GM23338 (cell line): Measurements from ENCODE around the gene GLMN. TPM values are rescaled to one million over a fixed set of nuclear protein-coding genes. Genes with fewer than 3 reads are reported as not detected.

Experiments
- ATAC-seq: fragments of 200-7000 bp; cut with Tn5 transposase; 3 replicates; pipeline ENCODE4 v1.9.1; 2020
- DNase-seq: peaks from one replicate; pipeline ENCODE4 v3.0.0-alpha.2; 2015; ENCODE audit warnings: low spot score
- H2AFZ ChIP-seq: fragments of 200-600 bp; sonication (generic); 2 replicates; pipeline ENCODE4 v1.8.0; 2016; ENCODE audit warnings: antibody characterized with exemption, mild to moderate bottlenecking, moderate library complexity
- H3F3A ChIP-seq: fragments of 200-600 bp; sonication (generic); replicated peaks from 2 replicates; pipeline ENCODE4 v1.8.0; 2017; ENCODE audit warnings: antibody characterized with exemption, mixed run types, low read depth
- H3K27ac ChIP-seq: fragments of 200-600 bp; sonication (generic); 2 replicates; pipeline ENCODE4 v1.6.1; 2016; ENCODE audit warnings: low read depth
- H3K27me3 ChIP-seq: fragments of 200-600 bp; sonication (generic); 2 replicates; pipeline ENCODE4 v1.8.0; 2016; ENCODE audit warnings: mild to moderate bottlenecking, mixed run types, moderate library complexity; ENCODE audit not compliant: insufficient read depth
- H3K36me3 ChIP-seq: fragments of 200-600 bp; sonication (generic); 2 replicates; pipeline ENCODE4 v1.8.0; 2016; ENCODE audit warnings: mild to moderate bottlenecking; ENCODE audit not compliant: insufficient read depth
- H3K4me1 ChIP-seq: fragments of 200-600 bp; sonication (generic); 2 replicates; pipeline ENCODE4 v1.8.0; 2016; ENCODE audit warnings: mild to moderate bottlenecking, moderate library complexity; ENCODE audit not compliant: insufficient read depth
- H3K4me2 ChIP-seq: fragments of 200-600 bp; sonication (generic); 2 replicates; pipeline ENCODE4 v1.7.1; 2017; ENCODE audit warnings: mixed run types
- H3K4me3 ChIP-seq: fragments of 200-600 bp; sonication (generic); 2 replicates; pipeline ENCODE4 v1.6.1; 2016; ENCODE audit warnings: mixed run types
- H3K79me2 ChIP-seq: fragments of 200-600 bp; sonication (generic); replicated peaks from 2 replicates; pipeline ENCODE4 v1.8.0; 2017; ENCODE audit warnings: mild to moderate bottlenecking; ENCODE audit not compliant: insufficient read depth
- H3K9me2 ChIP-seq: fragments of 200-600 bp; sonication (generic); 2 replicates; pipeline ENCODE4 v1.8.0; 2017; ENCODE audit not compliant: insufficient read depth
- H4K20me1 ChIP-seq: fragments of 200-600 bp; sonication (generic); replicated peaks from 2 replicates; pipeline ENCODE4 v1.8.0; 2017; ENCODE audit warnings: mild to moderate bottlenecking; ENCODE audit not compliant: insufficient read depth
- H3K27ac Mint-ChIP-seq: 2 replicates; pipeline ENCODE4 v1.8.0; 2020; ENCODE audit warnings: inconsistent platforms, mild to moderate bottlenecking, moderate library complexity, mixed read lengths
- H3K27me3 Mint-ChIP-seq: 3 replicates; pipeline ENCODE4 v1.8.0; 2022; ENCODE audit warnings: low read depth, mild to moderate bottlenecking, moderate library complexity, mixed read lengths, inconsistent platforms; ENCODE audit not compliant: insufficient read depth, poor library complexity
- H3K36me3 Mint-ChIP-seq: 3 replicates; pipeline ENCODE4 v1.8.0; 2021; ENCODE audit warnings: low read depth, mild to moderate bottlenecking, inconsistent platforms, moderate library complexity, mixed read lengths
- H3K4me1 Mint-ChIP-seq: 3 replicates; pipeline ENCODE4 v1.8.0; 2020; ENCODE audit warnings: mild to moderate bottlenecking, inconsistent platforms, mixed read lengths
- H3K4me3 Mint-ChIP-seq: 3 replicates; pipeline ENCODE4 v1.8.0; 2021; ENCODE audit warnings: moderate library complexity, mild to moderate bottlenecking, inconsistent platforms, mixed read lengths
- H3K9me3 Mint-ChIP-seq: 3 replicates; pipeline ENCODE4 v1.8.0; 2020; ENCODE audit warnings: moderate library complexity, mild to moderate bottlenecking, inconsistent platforms, mixed read lengths
- CREB1 ChIP-seq: fragments of 250-450 bp; sonication (Bioruptor Pico); IDR thresholded peaks from 2 replicates; pipeline ENCODE4 v1.5.0; 2020; ENCODE audit warnings: low read depth, mild to moderate bottlenecking, moderate library complexity
- CTCF ChIP-seq, 2 experiments: fragments of 200-600 bp in 1 of 2; sonication (generic) in 1 of 2; conservative IDR thresholded peaks; 2 replicates each; pipeline versions ENCODE4 v1.5.1 to v1.6.1; 2016 to 2017; ENCODE audit warnings: antibody characterized with exemption in 2 of 2, low read depth in 2 of 2, mild to moderate bottlenecking in 2 of 2, moderate library complexity in 1 of 2
- ETS1 ChIP-seq: IDR thresholded peaks from 2 replicates; pipeline ENCODE4 v1.6.1; 2016; ENCODE audit warnings: antibody characterized with exemption
- EZH2 ChIP-seq: fragments of 200-600 bp; sonication (generic); IDR thresholded peaks from one replicate; pipeline ENCODE4 v1.8.0; 2017; ENCODE audit warnings: antibody characterized with exemption, mild to moderate bottlenecking, low read depth; ENCODE audit not compliant: unreplicated experiment
- EZH2phosphoT487 ChIP-seq: fragments of 200-600 bp; sonication (generic); IDR thresholded peaks from one replicate; pipeline ENCODE4 v1.8.1; 2018; ENCODE audit warnings: antibody characterized with exemption; ENCODE audit not compliant: unreplicated experiment
- JUNB ChIP-seq: IDR thresholded peaks from one replicate; pipeline ENCODE4 v1.6.1; 2016; ENCODE audit warnings: antibody characterized with exemption; ENCODE audit not compliant: unreplicated experiment
- POLR2AphosphoS5 ChIP-seq: IDR thresholded peaks from 2 replicates; pipeline ENCODE4 v1.6.1; 2016; ENCODE audit warnings: antibody characterized with exemption, low read depth
- STAT1 ChIP-seq: IDR thresholded peaks from one replicate; pipeline ENCODE4 v1.6.1; 2016; ENCODE audit warnings: antibody characterized with exemption; ENCODE audit not compliant: unreplicated experiment
- polyA plus RNA-seq: library from polyadenylated mRNA; unstranded; fragments of >200 nt; fragmentation: Nextera tagmentation; extraction: Ambion mirVana; gene quantifications from 2 replicates; pipeline ENCODE4 v1.2.1, GENCODE V29; 2016
- total RNA-seq: library from RNA; depleted of rRNA; stranded (reverse); fragments of >200 nt; shearing (Covaris generic); gene quantifications from 2 replicates; pipeline ENCODE4 v1.2.3, GENCODE V29; 2014
- TF ChIP-seq, protein P1 (sequence below): fragments of 250-450 bp; sonication (Bioruptor Pico); IDR thresholded peaks from 2 replicates; pipeline ENCODE4 v1.5.0; 2020; ENCODE audit warnings: mild to moderate bottlenecking, moderate library complexity
- TF ChIP-seq, protein P2 (sequence below): IDR thresholded peaks from one replicate; pipeline ENCODE4 v1.6.1; 2018; ENCODE audit warnings: antibody characterized with exemption; ENCODE audit not compliant: unreplicated experiment

GLMN gene
- total and polyA plus RNA-seq, 2 experiments from 2014 or later = 36.8 to 49.9 TPM

GRCh38 chr1:92273039-92273438, 25.7 kb downstream of the GLMN start:
- H3K36me3 Mint-ChIP-seq = peaks cover 47% of the 10 kb centered on the region
- H3K9me2 ChIP-seq = no peaks in the 10 kb centered on the region
- ATAC-seq (no peak), DNase-seq (no peak)
- no peaks in the 10 kb centered on the region; the same call in 1 of the 2 replicates for H4K20me1 ChIP-seq
- H2AFZ ChIP-seq = no peak overlapping the region
- H3F3A ChIP-seq = no peaks in the 10 kb centered on the region
- H3K9me3 Mint-ChIP-seq = no peaks in the 10 kb centered on the region
- no peaks in the 10 kb centered on the region for H3K4me1 ChIP-seq
- H3K79me2 ChIP-seq = no peaks in the 10 kb centered on the region
- no peaks in the 10 kb centered on the region for H3K27me3 ChIP-seq
- peaks cover 9% of the 10 kb centered on the region; the same call in 1 of the 2 replicates for H3K36me3 ChIP-seq
- H3K4me3 ChIP-seq = no peak overlapping the region
- H3K4me3 Mint-ChIP-seq = no peak overlapping the region
- no peaks in the 10 kb centered on the region for H3K4me1 Mint-ChIP-seq
- peaks cover 2% of the 10 kb centered on the region for H3K27me3 Mint-ChIP-seq
- no peak overlapping the region for H3K27ac Mint-ChIP-seq
- no peak overlapping the region for H3K27ac ChIP-seq
- no peak for TF ChIP-seq EZH2
- no peak for TF ChIP-seq CREB1 (CRISPR knock-in tag)
- TF ChIP-seq STAT1 = no peak
- TF ChIP-seq, protein P1, sequence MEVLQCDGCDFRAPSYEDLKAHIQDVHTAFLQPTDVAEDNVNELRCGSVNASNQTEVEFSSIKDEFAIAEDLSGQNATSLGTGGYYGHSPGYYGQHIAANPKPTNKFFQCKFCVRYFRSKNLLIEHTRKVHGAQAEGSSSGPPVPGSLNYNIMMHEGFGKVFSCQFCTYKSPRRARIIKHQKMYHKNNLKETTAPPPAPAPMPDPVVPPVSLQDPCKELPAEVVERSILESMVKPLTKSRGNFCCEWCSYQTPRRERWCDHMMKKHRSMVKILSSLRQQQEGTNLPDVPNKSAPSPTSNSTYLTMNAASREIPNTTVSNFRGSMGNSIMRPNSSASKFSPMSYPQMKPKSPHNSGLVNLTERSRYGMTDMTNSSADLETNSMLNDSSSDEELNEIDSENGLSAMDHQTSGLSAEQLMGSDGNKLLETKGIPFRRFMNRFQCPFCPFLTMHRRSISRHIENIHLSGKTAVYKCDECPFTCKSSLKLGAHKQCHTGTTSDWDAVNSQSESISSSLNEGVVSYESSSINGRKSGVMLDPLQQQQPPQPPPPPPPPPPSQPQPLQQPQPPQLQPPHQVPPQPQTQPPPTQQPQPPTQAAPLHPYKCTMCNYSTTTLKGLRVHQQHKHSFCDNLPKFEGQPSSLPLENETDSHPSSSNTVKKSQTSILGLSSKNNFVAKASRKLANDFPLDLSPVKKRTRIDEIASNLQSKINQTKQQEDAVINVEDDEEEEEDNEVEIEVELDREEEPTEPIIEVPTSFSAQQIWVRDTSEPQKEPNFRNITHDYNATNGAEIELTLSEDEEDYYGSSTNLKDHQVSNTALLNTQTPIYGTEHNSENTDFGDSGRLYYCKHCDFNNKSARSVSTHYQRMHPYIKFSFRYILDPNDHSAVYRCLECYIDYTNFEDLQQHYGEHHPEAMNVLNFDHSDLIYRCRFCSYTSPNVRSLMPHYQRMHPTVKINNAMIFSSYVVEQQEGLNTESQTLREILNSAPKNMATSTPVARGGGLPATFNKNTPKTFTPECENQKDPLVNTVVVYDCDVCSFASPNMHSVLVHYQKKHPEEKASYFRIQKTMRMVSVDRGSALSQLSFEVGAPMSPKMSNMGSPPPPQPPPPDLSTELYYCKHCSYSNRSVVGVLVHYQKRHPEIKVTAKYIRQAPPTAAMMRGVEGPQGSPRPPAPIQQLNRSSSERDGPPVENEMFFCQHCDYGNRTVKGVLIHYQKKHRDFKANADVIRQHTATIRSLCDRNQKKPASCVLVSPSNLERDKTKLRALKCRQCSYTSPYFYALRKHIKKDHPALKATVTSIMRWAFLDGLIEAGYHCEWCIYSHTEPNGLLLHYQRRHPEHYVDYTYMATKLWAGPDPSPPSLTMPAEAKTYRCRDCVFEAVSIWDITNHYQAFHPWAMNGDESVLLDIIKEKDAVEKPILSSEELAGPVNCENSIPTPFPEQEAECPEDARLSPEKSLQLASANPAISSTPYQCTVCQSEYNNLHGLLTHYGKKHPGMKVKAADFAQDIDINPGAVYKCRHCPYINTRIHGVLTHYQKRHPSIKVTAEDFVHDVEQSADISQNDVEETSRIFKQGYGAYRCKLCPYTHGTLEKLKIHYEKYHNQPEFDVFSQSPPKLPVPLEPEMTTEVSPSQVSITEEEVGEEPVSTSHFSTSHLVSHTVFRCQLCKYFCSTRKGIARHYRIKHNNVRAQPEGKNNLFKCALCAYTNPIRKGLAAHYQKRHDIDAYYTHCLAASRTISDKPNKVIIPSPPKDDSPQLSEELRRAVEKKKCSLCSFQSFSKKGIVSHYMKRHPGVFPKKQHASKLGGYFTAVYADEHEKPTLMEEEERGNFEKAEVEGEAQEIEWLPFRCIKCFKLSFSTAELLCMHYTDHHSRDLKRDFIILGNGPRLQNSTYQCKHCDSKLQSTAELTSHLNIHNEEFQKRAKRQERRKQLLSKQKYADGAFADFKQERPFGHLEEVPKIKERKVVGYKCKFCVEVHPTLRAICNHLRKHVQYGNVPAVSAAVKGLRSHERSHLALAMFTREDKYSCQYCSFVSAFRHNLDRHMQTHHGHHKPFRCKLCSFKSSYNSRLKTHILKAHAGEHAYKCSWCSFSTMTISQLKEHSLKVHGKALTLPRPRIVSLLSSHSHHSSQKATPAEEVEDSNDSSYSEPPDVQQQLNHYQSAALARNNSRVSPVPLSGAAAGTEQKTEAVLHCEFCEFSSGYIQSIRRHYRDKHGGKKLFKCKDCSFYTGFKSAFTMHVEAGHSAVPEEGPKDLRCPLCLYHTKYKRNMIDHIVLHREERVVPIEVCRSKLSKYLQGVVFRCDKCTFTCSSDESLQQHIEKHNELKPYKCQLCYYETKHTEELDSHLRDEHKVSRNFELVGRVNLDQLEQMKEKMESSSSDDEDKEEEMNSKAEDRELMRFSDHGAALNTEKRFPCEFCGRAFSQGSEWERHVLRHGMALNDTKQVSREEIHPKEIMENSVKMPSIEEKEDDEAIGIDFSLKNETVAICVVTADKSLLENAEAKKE = no peak
- TF ChIP-seq CTCF (conservative IDR thresholded peaks at IDR 0.05; ENCODE audit: low read depth in 2 of 2) = no peak
- TF ChIP-seq, protein P2, sequence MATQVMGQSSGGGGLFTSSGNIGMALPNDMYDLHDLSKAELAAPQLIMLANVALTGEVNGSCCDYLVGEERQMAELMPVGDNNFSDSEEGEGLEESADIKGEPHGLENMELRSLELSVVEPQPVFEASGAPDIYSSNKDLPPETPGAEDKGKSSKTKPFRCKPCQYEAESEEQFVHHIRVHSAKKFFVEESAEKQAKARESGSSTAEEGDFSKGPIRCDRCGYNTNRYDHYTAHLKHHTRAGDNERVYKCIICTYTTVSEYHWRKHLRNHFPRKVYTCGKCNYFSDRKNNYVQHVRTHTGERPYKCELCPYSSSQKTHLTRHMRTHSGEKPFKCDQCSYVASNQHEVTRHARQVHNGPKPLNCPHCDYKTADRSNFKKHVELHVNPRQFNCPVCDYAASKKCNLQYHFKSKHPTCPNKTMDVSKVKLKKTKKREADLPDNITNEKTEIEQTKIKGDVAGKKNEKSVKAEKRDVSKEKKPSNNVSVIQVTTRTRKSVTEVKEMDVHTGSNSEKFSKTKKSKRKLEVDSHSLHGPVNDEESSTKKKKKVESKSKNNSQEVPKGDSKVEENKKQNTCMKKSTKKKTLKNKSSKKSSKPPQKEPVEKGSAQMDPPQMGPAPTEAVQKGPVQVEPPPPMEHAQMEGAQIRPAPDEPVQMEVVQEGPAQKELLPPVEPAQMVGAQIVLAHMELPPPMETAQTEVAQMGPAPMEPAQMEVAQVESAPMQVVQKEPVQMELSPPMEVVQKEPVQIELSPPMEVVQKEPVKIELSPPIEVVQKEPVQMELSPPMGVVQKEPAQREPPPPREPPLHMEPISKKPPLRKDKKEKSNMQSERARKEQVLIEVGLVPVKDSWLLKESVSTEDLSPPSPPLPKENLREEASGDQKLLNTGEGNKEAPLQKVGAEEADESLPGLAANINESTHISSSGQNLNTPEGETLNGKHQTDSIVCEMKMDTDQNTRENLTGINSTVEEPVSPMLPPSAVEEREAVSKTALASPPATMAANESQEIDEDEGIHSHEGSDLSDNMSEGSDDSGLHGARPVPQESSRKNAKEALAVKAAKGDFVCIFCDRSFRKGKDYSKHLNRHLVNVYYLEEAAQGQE = no peak
- no peak for TF ChIP-seq EZH2phosphoT487
- TF ChIP-seq ETS1 = no peak
- no peak for TF ChIP-seq JUNB
- TF ChIP-seq POLR2AphosphoS5 = no peak
- no peak overlapping the region for H3K4me2 ChIP-seq
